Measurements from ENCODE around the gene MTERF1.

The MTERF1 gene

GRCh38 chr7:91827169-91827568, 53.3 kb downstream of the MTERF1 start:
- DNase-seq, result no peak

- DNase-seq, result no peak
Measured at GRCh38 chr7:91826377-91826776, 54.1 kb downstream of the MTERF1 start.

GRCh38 chr7:91824201-91824600, 56.3 kb downstream of the MTERF1 start:
- DNase-seq, result no peak
